Liver (tissue), 9 donors: ENCODE results near the gene ENTHD1. TPM values are rescaled to one million over a fixed set of nuclear protein-coding genes. Genes with fewer than 3 reads are reported as not detected.

ENCODE experiments used
- DNase-seq: peaks from one replicate; pipeline ENCODE4 v3.0.0-alpha.2; 2017; ENCODE audit warnings: low spot score
- H3K27ac ChIP-seq, 2 donors: one replicate each; pipeline ENCODE4 v1.7.0; 2013; ENCODE audit warnings: inconsistent platforms in 2 of 2, low read length in 2 of 2, control low read depth in 1 of 2, low read depth in 1 of 2, mild to moderate bottlenecking in 1 of 2
- H3K27me3 ChIP-seq, 4 donors: one replicate each; pipeline versions ENCODE4 v1.6.1 to v1.7.0; 2013; ENCODE audit warnings: low read length in 3 of 4, inconsistent platforms in 1 of 4, mild to moderate bottlenecking in 1 of 4, moderate library complexity in 1 of 4; ENCODE audit not compliant: control insufficient read depth in 4 of 4, insufficient read depth in 4 of 4
- H3K36me3 ChIP-seq, 4 donors: one replicate each; pipeline versions ENCODE4 v1.6.1 to v1.7.0; 2013; ENCODE audit warnings: low read length in 3 of 4, mild to moderate bottlenecking in 3 of 4, low read depth in 1 of 4, moderate library complexity in 1 of 4; ENCODE audit not compliant: control insufficient read depth in 4 of 4, insufficient read depth in 3 of 4
- H3K4me1 ChIP-seq, 4 donors: one replicate each; pipeline versions ENCODE4 v1.6.1 to v1.7.0; 2013; ENCODE audit warnings: low read length in 3 of 4, mild to moderate bottlenecking in 3 of 4, moderate library complexity in 1 of 4; ENCODE audit not compliant: control insufficient read depth in 4 of 4, insufficient read depth in 4 of 4
- H3K4me3 ChIP-seq, 3 donors: one replicate each; pipeline versions ENCODE4 v1.6.1 to v1.7.0; 2013; ENCODE audit warnings: low read length in 3 of 3, control low read depth in 1 of 3, low read depth in 1 of 3, mild to moderate bottlenecking in 1 of 3
- H3K9ac ChIP-seq, 2 donors: one replicate each; pipeline ENCODE4 v1.7.0; 2013; ENCODE audit warnings: low read length in 2 of 2, mild to moderate bottlenecking in 2 of 2, moderate library complexity in 2 of 2, control low read depth in 1 of 2, low read depth in 1 of 2
- H3K9me3 ChIP-seq, 4 donors: one replicate each; pipeline versions ENCODE4 v1.6.1 to v1.7.0; 2013; ENCODE audit warnings: low read length in 3 of 4; ENCODE audit not compliant: control insufficient read depth in 4 of 4
- EGR1 ChIP-seq, 2 donors: IDR thresholded peaks; 2 replicates each; pipeline ENCODE4 v1.6.1; 2016 to 2018; ENCODE audit warnings: antibody characterized with exemption in 2 of 2, low read depth in 2 of 2
- FOXA1 ChIP-seq: IDR thresholded peaks from 2 replicates; pipeline ENCODE4 v1.6.1; 2016; ENCODE audit warnings: antibody characterized with exemption
- GABPA ChIP-seq, 2 donors: IDR thresholded peaks in 1 of 2; conservative IDR thresholded peaks in 1 of 2; 2 replicates each; pipeline ENCODE4 v1.6.1; 2016; ENCODE audit warnings: antibody characterized with exemption in 2 of 2, mild to moderate bottlenecking in 1 of 2, moderate library complexity in 1 of 2
- HNF4A ChIP-seq, 2 donors: conservative IDR thresholded peaks; 2 replicates each; pipeline ENCODE4 v1.6.1; 2016; ENCODE audit warnings: antibody characterized with exemption in 2 of 2, mild to moderate bottlenecking in 2 of 2
- JUND ChIP-seq, 2 donors: IDR thresholded peaks; 2 replicates each; pipeline ENCODE4 v1.6.1; 2016; ENCODE audit warnings: antibody characterized with exemption in 2 of 2
- RXRA ChIP-seq, 2 donors: IDR thresholded peaks; 2 replicates each; pipeline ENCODE4 v1.6.1; 2017 to 2018; ENCODE audit warnings: antibody characterized with exemption in 2 of 2, mild to moderate bottlenecking in 1 of 2
- SP1 ChIP-seq: IDR thresholded peaks from 2 replicates; pipeline ENCODE4 v1.6.1; 2018; ENCODE audit warnings: antibody characterized with exemption, mild to moderate bottlenecking
- TAF1 ChIP-seq: conservative IDR thresholded peaks from 2 replicates; pipeline ENCODE4 v1.6.1; 2016; ENCODE audit warnings: antibody characterized with exemption, mild to moderate bottlenecking
- WGBS: extraction: QIAGEN DNeasy Blood & Tissue Kit; methylation state at CpG from one replicate; pipeline ENCODE4 v1.1.7; 2013; 5-methylcytosine and 5-hydroxymethylcytosine counted together
- polyA plus RNA-seq, 2 donors: library from polyadenylated mRNA; stranded (reverse) in 1 of 2; unstranded in 1 of 2; fragments of 200-250 nt in 1 of 2; fragments of >200 nt in 1 of 2; fragmentation: Nextera tagmentation in 1 of 2; extraction: Ambion mirVana in 1 of 2; gene quantifications; one replicate each; pipeline versions ENCODE4 v1.2.1 to v1.2.3, GENCODE V29; 2013 to 2015
- total RNA-seq, 2 donors: library from RNA; depleted of rRNA; stranded (reverse); fragments of >200 nt; gene quantifications; one replicate each; pipeline ENCODE4 v1.2.3, GENCODE V29; 2014
- TF ChIP-seq, protein P1 (sequence below): IDR thresholded peaks from 2 replicates; pipeline ENCODE4 v1.6.1; 2016; ENCODE audit warnings: antibody characterized with exemption
- TF ChIP-seq, protein P2 (sequence below): IDR thresholded peaks from 2 replicates; pipeline ENCODE4 v1.6.1; 2016; ENCODE audit warnings: antibody characterized with exemption
- TF ChIP-seq, protein P3 (sequence below): IDR thresholded peaks from 2 replicates; pipeline ENCODE4 v1.6.1; 2016; ENCODE audit warnings: antibody characterized with exemption
- TF ChIP-seq, protein P4 (sequence below): IDR thresholded peaks from 2 replicates; pipeline ENCODE4 v1.6.1; 2016; ENCODE audit warnings: antibody characterized with exemption, mild to moderate bottlenecking
- donor health status: healthy.
- donor health status: healthy.
- donor health status: healthy.
- donor health status: healthy.
- donor health status: healthy.

The ENTHD1 gene
- total and polyA plus RNA-seq, 4 donors, result not detected

DNA sequence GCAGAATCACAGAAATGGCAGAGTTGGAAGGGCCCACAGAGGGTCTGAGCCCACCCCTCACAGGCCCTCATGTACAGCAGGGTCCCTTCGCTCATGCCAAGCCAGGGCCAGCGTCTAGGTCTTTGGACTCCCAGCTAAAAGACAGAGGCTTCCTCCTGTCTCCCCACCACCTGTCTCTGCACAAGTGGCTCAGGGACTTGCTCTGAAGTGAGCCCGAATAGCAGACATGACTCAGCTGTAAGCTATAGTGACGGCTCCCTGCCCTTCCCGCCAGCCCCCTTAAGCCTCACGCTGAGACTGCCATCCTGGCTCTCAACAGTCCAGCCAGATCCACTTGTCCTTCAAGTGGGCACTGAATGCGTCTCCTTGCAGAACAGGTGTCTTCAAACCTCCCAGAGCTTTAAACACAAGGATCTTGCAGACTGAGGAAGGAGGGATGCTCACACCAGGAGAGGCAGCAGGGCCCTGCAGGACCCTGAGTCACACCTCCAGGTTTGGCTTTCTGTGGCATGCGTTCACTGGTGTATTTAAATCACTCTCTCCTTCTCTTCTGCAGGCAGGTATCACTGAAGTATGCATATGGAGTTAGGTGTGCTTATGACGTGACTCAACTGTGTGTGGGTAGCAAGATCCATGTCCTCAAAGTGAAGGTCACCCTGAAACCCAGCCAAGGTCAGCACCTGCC lies 168.1 kb downstream of the ENTHD1 start:
- TF ChIP-seq, protein P1, sequence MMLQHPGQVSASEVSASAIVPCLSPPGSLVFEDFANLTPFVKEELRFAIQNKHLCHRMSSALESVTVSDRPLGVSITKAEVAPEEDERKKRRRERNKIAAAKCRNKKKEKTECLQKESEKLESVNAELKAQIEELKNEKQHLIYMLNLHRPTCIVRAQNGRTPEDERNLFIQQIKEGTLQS, result no peak
- TF ChIP-seq TAF1 (no peak), GABPA (IDR thresholded peaks at IDR 0.05 in 1 of 2, conservative IDR thresholded peaks at IDR 0.05 in 1 of 2) (no peak), EGR1 (IDR thresholded peaks at IDR 0.05; ENCODE audit: low read depth in 2 of 2) (no peak), JUND (IDR thresholded peaks at IDR 0.05) (no peak), FOXA1 (no peak)
- TF ChIP-seq, protein P2, sequence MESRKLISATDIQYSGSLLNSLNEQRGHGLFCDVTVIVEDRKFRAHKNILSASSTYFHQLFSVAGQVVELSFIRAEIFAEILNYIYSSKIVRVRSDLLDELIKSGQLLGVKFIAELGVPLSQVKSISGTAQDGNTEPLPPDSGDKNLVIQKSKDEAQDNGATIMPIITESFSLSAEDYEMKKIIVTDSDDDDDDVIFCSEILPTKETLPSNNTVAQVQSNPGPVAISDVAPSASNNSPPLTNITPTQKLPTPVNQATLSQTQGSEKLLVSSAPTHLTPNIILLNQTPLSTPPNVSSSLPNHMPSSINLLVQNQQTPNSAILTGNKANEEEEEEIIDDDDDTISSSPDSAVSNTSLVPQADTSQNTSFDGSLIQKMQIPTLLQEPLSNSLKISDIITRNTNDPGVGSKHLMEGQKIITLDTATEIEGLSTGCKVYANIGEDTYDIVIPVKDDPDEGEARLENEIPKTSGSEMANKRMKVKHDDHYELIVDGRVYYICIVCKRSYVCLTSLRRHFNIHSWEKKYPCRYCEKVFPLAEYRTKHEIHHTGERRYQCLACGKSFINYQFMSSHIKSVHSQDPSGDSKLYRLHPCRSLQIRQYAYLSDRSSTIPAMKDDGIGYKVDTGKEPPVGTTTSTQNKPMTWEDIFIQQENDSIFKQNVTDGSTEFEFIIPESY, result no peak
- TF ChIP-seq, protein P3, sequence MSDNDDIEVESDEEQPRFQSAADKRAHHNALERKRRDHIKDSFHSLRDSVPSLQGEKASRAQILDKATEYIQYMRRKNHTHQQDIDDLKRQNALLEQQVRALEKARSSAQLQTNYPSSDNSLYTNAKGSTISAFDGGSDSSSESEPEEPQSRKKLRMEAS, result no peak
- H3K4me1 ChIP-seq, result no peaks in the 10 kb centered on the region
- no peak overlapping the region for H3K9ac ChIP-seq
- H3K27ac ChIP-seq, result no peak overlapping the region
- DNase-seq, result no peak
- no peak overlapping the region for H3K4me3 ChIP-seq
- H3K27me3 ChIP-seq, result peaks cover 0 to 4% (median 1%) of the 10 kb centered on the region in 4 donors
- H3K36me3 ChIP-seq, result no peaks in the 10 kb centered on the region
- 87% methylated on average over 9 of the region's 9 CpGs for WGBS
- H3K9me3 ChIP-seq, result no peaks in the 10 kb centered on the region

DNA sequence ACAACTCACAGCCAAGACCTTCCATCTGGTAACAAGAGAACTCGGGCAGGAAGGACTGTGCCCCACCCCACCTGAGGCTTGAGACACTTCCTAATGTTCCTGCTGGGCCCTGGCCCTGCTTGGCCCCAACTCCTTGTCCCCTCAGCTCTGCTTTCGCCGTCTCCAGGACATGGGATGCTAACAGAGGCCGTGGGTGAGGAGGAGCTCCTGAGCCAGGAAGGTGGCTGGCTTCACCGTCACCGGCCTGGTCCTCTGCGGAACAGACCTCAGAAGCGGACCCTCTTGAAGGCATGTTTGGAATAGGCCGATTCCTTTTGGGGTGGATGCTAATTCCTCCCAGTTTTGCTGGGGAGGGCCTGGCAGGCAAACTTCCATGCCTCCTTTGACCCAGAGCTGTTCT lies 168.7 kb downstream of the ENTHD1 start:
- TF ChIP-seq, protein P4, sequence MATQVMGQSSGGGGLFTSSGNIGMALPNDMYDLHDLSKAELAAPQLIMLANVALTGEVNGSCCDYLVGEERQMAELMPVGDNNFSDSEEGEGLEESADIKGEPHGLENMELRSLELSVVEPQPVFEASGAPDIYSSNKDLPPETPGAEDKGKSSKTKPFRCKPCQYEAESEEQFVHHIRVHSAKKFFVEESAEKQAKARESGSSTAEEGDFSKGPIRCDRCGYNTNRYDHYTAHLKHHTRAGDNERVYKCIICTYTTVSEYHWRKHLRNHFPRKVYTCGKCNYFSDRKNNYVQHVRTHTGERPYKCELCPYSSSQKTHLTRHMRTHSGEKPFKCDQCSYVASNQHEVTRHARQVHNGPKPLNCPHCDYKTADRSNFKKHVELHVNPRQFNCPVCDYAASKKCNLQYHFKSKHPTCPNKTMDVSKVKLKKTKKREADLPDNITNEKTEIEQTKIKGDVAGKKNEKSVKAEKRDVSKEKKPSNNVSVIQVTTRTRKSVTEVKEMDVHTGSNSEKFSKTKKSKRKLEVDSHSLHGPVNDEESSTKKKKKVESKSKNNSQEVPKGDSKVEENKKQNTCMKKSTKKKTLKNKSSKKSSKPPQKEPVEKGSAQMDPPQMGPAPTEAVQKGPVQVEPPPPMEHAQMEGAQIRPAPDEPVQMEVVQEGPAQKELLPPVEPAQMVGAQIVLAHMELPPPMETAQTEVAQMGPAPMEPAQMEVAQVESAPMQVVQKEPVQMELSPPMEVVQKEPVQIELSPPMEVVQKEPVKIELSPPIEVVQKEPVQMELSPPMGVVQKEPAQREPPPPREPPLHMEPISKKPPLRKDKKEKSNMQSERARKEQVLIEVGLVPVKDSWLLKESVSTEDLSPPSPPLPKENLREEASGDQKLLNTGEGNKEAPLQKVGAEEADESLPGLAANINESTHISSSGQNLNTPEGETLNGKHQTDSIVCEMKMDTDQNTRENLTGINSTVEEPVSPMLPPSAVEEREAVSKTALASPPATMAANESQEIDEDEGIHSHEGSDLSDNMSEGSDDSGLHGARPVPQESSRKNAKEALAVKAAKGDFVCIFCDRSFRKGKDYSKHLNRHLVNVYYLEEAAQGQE, result no peak
- TF ChIP-seq TAF1 (no peak), GABPA (IDR thresholded peaks at IDR 0.05 in 1 of 2, conservative IDR thresholded peaks at IDR 0.05 in 1 of 2) (no peak), SP1 (no peak), JUND (IDR thresholded peaks at IDR 0.05) (no peak), HNF4A (conservative IDR thresholded peaks at IDR 0.05) (no peak), RXRA (IDR thresholded peaks at IDR 0.05) (no peak)
- Histone ChIP-seq H3K9me3 (no peaks in the 10 kb centered on the region), H3K27ac (no peak overlapping the region), H3K9ac (no peak overlapping the region), H3K36me3 (no peaks in the 10 kb centered on the region), H3K4me1 (no peaks in the 10 kb centered on the region), H3K4me3 (no peak overlapping the region), H3K27me3 (peaks cover 0 to 4% (median 1%) of the 10 kb centered on the region in 4 donors)
- WGBS, result 88% methylated on average over 9 of the region's 9 CpGs
- no peak for DNase-seq
